K562 (cell line): ENCODE results near the gene NIPBL.

Experiments used
- EZH2 ChIP-seq: IDR thresholded peaks from 2 replicates; pipeline ENCODE4 v1.6.1; 2012; ENCODE audit warnings: low read depth, mild to moderate bottlenecking, inconsistent platforms, low read length, borderline replicate concordance
- FOXK1 ChIP-seq: sonication (generic); formaldehyde crosslinking; IDR thresholded peaks from 2 replicates; pipeline ENCODE4 v1.8.0; 2022; ENCODE audit warnings: missing genetic modification reagents, mild to moderate bottlenecking, borderline replicate concordance
- MED1 ChIP-seq: sonication (generic); formaldehyde crosslinking; IDR thresholded peaks from 2 replicates; pipeline ENCODE4 v1.8.1; 2023; ENCODE audit warnings: missing genetic modification reagents, borderline replicate concordance
- ZNF274 ChIP-seq: IDR thresholded peaks from 2 replicates; pipeline ENCODE4 v1.6.1; 2011; ENCODE audit warnings: low read depth, mild to moderate bottlenecking, low read length, moderate library complexity, borderline replicate concordance
- TF ChIP-seq, protein P1 (sequence below), 2 experiments: fragments of 450-650 bp; formaldehyde crosslinking in 1 of 2; IDR thresholded peaks; 2 replicates each; pipeline versions ENCODE4 v1.4.0 to v1.6.1; 2014 to 2020; ENCODE audit warnings: mild to moderate bottlenecking in 2 of 2, borderline replicate concordance in 1 of 2, low read depth in 1 of 2
- TF ChIP-seq, protein P2 (sequence below), 3 experiments: IDR thresholded peaks in 2 of 3; conservative IDR thresholded peaks in 1 of 3; 2 replicates each; pipeline ENCODE4 v1.5.1; 2011 to 2012; ENCODE audit warnings: low read length in 3 of 3, mild to moderate bottlenecking in 3 of 3, control low read depth in 2 of 3, improper control_type of control experiment in 1 of 3, inconsistent platforms in 1 of 3, low read depth in 1 of 3, mixed read lengths in 1 of 3, moderate library complexity in 1 of 3; ENCODE audit not compliant: insufficient read depth in 2 of 3
- TF ChIP-seq, protein P3 (sequence below): fragments of 250-450 bp; sonication (Bioruptor Pico); IDR thresholded peaks from 2 replicates; pipeline ENCODE4 v1.8.0; 2021; ENCODE audit warnings: moderate library complexity, mild to moderate bottlenecking, inconsistent platforms
- TF ChIP-seq, protein P4 (sequence below): fragments of 200-800 bp; sonication (Bioruptor generic); IDR thresholded peaks from 2 replicates; pipeline ENCODE4 v1.6.1; 2016; ENCODE audit warnings: missing genetic modification characterization, missing compliant biosample characterization

DNA sequence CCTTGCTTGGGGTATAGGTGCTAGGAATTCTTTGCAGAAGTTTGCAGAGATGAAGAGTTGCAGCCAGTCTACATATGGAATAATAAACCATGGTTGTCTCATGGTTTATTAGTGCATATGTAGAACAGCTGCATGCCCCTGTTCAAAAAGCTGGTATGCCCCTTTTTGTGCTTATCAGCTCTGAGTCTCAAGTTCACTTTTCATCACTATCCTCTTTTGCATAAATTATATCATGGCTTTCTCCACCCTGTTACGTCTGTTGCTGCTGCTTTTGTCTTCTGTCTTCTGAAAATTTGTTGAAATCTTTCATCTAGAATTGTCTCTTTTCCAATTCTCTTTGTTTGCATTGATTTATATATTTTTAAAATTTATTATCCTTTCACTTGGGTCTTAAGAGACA is 200.6 kb downstream of the NIPBL start:
- TF ChIP-seq, protein P1, sequence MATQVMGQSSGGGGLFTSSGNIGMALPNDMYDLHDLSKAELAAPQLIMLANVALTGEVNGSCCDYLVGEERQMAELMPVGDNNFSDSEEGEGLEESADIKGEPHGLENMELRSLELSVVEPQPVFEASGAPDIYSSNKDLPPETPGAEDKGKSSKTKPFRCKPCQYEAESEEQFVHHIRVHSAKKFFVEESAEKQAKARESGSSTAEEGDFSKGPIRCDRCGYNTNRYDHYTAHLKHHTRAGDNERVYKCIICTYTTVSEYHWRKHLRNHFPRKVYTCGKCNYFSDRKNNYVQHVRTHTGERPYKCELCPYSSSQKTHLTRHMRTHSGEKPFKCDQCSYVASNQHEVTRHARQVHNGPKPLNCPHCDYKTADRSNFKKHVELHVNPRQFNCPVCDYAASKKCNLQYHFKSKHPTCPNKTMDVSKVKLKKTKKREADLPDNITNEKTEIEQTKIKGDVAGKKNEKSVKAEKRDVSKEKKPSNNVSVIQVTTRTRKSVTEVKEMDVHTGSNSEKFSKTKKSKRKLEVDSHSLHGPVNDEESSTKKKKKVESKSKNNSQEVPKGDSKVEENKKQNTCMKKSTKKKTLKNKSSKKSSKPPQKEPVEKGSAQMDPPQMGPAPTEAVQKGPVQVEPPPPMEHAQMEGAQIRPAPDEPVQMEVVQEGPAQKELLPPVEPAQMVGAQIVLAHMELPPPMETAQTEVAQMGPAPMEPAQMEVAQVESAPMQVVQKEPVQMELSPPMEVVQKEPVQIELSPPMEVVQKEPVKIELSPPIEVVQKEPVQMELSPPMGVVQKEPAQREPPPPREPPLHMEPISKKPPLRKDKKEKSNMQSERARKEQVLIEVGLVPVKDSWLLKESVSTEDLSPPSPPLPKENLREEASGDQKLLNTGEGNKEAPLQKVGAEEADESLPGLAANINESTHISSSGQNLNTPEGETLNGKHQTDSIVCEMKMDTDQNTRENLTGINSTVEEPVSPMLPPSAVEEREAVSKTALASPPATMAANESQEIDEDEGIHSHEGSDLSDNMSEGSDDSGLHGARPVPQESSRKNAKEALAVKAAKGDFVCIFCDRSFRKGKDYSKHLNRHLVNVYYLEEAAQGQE (IDR thresholded peaks at IDR 0.05; ENCODE audit: borderline replicate concordance), result no peak
- TF ChIP-seq, protein P1 (CRISPR knock-in tag; IDR thresholded peaks at IDR 0.05; ENCODE audit: low read depth), result no peak
- TF ChIP-seq, protein P2, sequence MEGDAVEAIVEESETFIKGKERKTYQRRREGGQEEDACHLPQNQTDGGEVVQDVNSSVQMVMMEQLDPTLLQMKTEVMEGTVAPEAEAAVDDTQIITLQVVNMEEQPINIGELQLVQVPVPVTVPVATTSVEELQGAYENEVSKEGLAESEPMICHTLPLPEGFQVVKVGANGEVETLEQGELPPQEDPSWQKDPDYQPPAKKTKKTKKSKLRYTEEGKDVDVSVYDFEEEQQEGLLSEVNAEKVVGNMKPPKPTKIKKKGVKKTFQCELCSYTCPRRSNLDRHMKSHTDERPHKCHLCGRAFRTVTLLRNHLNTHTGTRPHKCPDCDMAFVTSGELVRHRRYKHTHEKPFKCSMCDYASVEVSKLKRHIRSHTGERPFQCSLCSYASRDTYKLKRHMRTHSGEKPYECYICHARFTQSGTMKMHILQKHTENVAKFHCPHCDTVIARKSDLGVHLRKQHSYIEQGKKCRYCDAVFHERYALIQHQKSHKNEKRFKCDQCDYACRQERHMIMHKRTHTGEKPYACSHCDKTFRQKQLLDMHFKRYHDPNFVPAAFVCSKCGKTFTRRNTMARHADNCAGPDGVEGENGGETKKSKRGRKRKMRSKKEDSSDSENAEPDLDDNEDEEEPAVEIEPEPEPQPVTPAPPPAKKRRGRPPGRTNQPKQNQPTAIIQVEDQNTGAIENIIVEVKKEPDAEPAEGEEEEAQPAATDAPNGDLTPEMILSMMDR (IDR thresholded peaks at IDR 0.05 in 2 of 3, conservative IDR thresholded peaks at IDR 0.05 in 1 of 3; ENCODE audit: insufficient read depth in 2 of 3, low read depth in 1 of 3, low read length in 3 of 3), result no peak
- TF ChIP-seq FOXK1 (CRISPR knock-in tag), result no peak
- TF ChIP-seq EZH2, result no peak
- TF ChIP-seq, protein P3, sequence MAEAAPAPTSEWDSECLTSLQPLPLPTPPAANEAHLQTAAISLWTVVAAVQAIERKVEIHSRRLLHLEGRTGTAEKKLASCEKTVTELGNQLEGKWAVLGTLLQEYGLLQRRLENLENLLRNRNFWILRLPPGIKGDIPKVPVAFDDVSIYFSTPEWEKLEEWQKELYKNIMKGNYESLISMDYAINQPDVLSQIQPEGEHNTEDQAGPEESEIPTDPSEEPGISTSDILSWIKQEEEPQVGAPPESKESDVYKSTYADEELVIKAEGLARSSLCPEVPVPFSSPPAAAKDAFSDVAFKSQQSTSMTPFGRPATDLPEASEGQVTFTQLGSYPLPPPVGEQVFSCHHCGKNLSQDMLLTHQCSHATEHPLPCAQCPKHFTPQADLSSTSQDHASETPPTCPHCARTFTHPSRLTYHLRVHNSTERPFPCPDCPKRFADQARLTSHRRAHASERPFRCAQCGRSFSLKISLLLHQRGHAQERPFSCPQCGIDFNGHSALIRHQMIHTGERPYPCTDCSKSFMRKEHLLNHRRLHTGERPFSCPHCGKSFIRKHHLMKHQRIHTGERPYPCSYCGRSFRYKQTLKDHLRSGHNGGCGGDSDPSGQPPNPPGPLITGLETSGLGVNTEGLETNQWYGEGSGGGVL (CRISPR knock-in tag), result no peak
- TF ChIP-seq MED1 (CRISPR knock-in tag), result no peak
- TF ChIP-seq, protein P4, sequence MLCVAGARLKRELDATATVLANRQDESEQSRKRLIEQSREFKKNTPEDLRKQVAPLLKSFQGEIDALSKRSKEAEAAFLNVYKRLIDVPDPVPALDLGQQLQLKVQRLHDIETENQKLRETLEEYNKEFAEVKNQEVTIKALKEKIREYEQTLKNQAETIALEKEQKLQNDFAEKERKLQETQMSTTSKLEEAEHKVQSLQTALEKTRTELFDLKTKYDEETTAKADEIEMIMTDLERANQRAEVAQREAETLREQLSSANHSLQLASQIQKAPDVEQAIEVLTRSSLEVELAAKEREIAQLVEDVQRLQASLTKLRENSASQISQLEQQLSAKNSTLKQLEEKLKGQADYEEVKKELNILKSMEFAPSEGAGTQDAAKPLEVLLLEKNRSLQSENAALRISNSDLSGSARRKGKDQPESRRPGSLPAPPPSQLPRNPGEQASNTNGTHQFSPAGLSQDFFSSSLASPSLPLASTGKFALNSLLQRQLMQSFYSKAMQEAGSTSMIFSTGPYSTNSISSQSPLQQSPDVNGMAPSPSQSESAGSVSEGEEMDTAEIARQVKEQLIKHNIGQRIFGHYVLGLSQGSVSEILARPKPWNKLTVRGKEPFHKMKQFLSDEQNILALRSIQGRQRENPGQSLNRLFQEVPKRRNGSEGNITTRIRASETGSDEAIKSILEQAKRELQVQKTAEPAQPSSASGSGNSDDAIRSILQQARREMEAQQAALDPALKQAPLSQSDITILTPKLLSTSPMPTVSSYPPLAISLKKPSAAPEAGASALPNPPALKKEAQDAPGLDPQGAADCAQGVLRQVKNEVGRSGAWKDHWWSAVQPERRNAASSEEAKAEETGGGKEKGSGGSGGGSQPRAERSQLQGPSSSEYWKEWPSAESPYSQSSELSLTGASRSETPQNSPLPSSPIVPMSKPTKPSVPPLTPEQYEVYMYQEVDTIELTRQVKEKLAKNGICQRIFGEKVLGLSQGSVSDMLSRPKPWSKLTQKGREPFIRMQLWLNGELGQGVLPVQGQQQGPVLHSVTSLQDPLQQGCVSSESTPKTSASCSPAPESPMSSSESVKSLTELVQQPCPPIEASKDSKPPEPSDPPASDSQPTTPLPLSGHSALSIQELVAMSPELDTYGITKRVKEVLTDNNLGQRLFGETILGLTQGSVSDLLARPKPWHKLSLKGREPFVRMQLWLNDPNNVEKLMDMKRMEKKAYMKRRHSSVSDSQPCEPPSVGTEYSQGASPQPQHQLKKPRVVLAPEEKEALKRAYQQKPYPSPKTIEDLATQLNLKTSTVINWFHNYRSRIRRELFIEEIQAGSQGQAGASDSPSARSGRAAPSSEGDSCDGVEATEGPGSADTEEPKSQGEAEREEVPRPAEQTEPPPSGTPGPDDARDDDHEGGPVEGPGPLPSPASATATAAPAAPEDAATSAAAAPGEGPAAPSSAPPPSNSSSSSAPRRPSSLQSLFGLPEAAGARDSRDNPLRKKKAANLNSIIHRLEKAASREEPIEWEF (CRISPR knock-in tag), result no peak
- TF ChIP-seq ZNF274, result no peak
